H7 (cell line): ENCODE results near the gene KLF18. TPM values are rescaled to one million over a fixed set of nuclear protein-coding genes. Genes with fewer than 3 reads are reported as not detected.
A peak's percentile ranks its signal among the peaks of the same experiment; 100 is the strongest.

Experiments
- DNase-seq: peaks from one replicate; pipeline ENCODE4 v3.0.0; 2012
- H3K27me3 ChIP-seq: 2 replicates; pipeline ENCODE4 v1.6.0; 2011; ENCODE audit warnings: mild to moderate bottlenecking, low read length; ENCODE audit not compliant: control insufficient read depth, insufficient read depth
- H3K36me3 ChIP-seq: replicated peaks from 2 replicates; pipeline ENCODE4 v1.5.1; 2011; ENCODE audit warnings: low read length; ENCODE audit not compliant: control insufficient read depth, insufficient read depth
- H3K4me3 ChIP-seq: 2 replicates; pipeline ENCODE4 v1.5.1; 2011; ENCODE audit warnings: low read depth, mild to moderate bottlenecking, control low read depth, low read length, moderate library complexity; ENCODE audit not compliant: insufficient read depth
- total RNA-seq: library from RNA; depleted of rRNA; stranded (reverse); fragments of >200 nt; shearing (Covaris generic); gene quantifications from 2 replicates; pipeline ENCODE4 v1.2.3, GENCODE V29; 2014; rRNA removed

Gene KLF18
- total RNA-seq, 1 experiment from 2014 or later: 0.03 TPM

GRCh38 chr1:44110916-44111315 lies 30.5 kb downstream of the KLF18 start:
- no peaks in the 10 kb centered on the region for H3K27me3 ChIP-seq
- no peak overlapping the region for H3K4me3 ChIP-seq
- H3K36me3 ChIP-seq: no peaks in the 10 kb centered on the region
- DNase-seq: no peak

- Histone ChIP-seq H3K4me3 (no peak overlapping the region), H3K36me3 (no peaks in the 10 kb centered on the region), H3K27me3 (peaks cover 2% of the 10 kb centered on the region; the same call in 1 of the 2 replicates)
- DNase-seq: no peak
These were observed 32.5 kb downstream of the KLF18 start for GRCh38 chr1:44108971-44109370.

- Histone ChIP-seq H3K36me3 (no peaks in the 10 kb centered on the region), H3K27me3 (peaks cover 2% of the 10 kb centered on the region; the same call in 1 of the 2 replicates), H3K4me3 (no peak overlapping the region)
- no peak for DNase-seq
These were observed 33.2 kb downstream of the KLF18 start for GRCh38 chr1:44108241-44108640.

GRCh38 chr1:44105810-44106209 lies 35.6 kb downstream of the KLF18 start:
- Histone ChIP-seq H3K4me3 (no peak overlapping the region), H3K27me3 (peaks cover 2% of the 10 kb centered on the region; the same call in 1 of the 2 replicates), H3K36me3 (no peaks in the 10 kb centered on the region)
- no peak for DNase-seq

GRCh38 chr1:44103270-44104131 lies 37.9 kb downstream of the KLF18 start:
- Histone ChIP-seq H3K27me3 (peaks cover 2% of the 10 kb centered on the region; the same call in 1 of the 2 replicates), H3K36me3 (no peaks in the 10 kb centered on the region), H3K4me3 (no peak overlapping the region)
- DNase-seq: peak; percentile 49

- Histone ChIP-seq H3K27me3 (peaks cover 2% of the 10 kb centered on the region; the same call in 1 of the 2 replicates), H3K36me3 (no peaks in the 10 kb centered on the region), H3K4me3 (no peak overlapping the region)
- DNase-seq: no peak
These were observed 40.1 kb downstream of the KLF18 start for GRCh38 chr1:44101328-44101727.

GRCh38 chr1:44100183-44100868 lies 41.1 kb downstream of the KLF18 start:
- Histone ChIP-seq H3K4me3 (no peak overlapping the region), H3K36me3 (no peaks in the 10 kb centered on the region), H3K27me3 (peaks cover 1% of the 10 kb centered on the region; the same call in 1 of the 2 replicates)
- DNase-seq: no peak

- Histone ChIP-seq H3K4me3 (no peak overlapping the region), H3K36me3 (no peaks in the 10 kb centered on the region), H3K27me3 (no peaks in the 10 kb centered on the region)
- no peak for DNase-seq
These were observed 47.4 kb downstream of the KLF18 start for GRCh38 chr1:44094047-44094446.

- H3K4me3 ChIP-seq: no peak overlapping the region
- DNase-seq: no peak
- no peaks in the 10 kb centered on the region for H3K36me3 ChIP-seq
- H3K27me3 ChIP-seq: no peaks in the 10 kb centered on the region
These were observed 50.8 kb downstream of the KLF18 start for GRCh38 chr1:44090429-44091252.

GRCh38 chr1:44089371-44090048 lies 51.9 kb downstream of the KLF18 start:
- no peaks in the 10 kb centered on the region for H3K27me3 ChIP-seq
- no peak for DNase-seq
- H3K36me3 ChIP-seq: no peaks in the 10 kb centered on the region
- no peak overlapping the region for H3K4me3 ChIP-seq

Other genes with a start within 250 kb of the KLF18 start
- 9.7 and 11.3 TPM in 2 replicates for gene ARTN, start 207.8 kb downstream of the KLF18 start, total RNA-seq
- gene IPO13, start 194.7 kb downstream of the KLF18 start, total RNA-seq: 29.2 and 34.2 TPM in 2 replicates
- gene DPH2, start 171.6 kb downstream of the KLF18 start, total RNA-seq: 75.4 and 83.4 TPM in 2 replicates
- gene ATP6V0B, start 166.7 kb downstream of the KLF18 start, total RNA-seq: 196 and 237 TPM in 2 replicates
- 207 and 217 TPM in 2 replicates for gene B4GALT2, start 162.4 kb downstream of the KLF18 start, total RNA-seq
- 10.5 and 19.8 TPM in 2 replicates for gene CCDC24, start 150.0 kb downstream of the KLF18 start, total RNA-seq
- 6.4 and 8.2 TPM in 2 replicates for gene SLC6A9, start 110.2 kb downstream of the KLF18 start, total RNA-seq
- gene KLF17, start 22.8 kb downstream of the KLF18 start, total RNA-seq: not detected in 2 replicates
- gene DMAP1, start 71.8 kb upstream of the KLF18 start, total RNA-seq: 20.7 and 25.5 TPM in 2 replicates
- gene ERI3, start 213.6 kb upstream of the KLF18 start, total RNA-seq: 115 and 141 TPM in 2 replicates